ENCODE results near the gene NAXD. TPM values are rescaled to one million over a fixed set of nuclear protein-coding genes. Genes with fewer than 3 reads are reported as not detected.
A peak's percentile ranks its signal among the peaks of the same experiment; 100 is the strongest.

Gene NAXD
- total and polyA plus RNA-seq, 2 of the 4 experiments (the other 2 are of a cell fraction): 10.2 to 27.2 TPM

- WGBS, 2 experiments (ENCODE audit: extremely low coverage in 2 of 2, insufficient read length in 1 of 2): no CpG with 5 or more reads among the region's 8 CpGs
- POLR2A ChIA-PET (ENCODE audit: unreplicated experiment): no interaction called here
Observed at GRCh38 chr13:110618167-110618566, 2.8 kb downstream of the NAXD start.

More at GRCh38 chr13:110618167-110618566, 2.8 kb downstream of the NAXD start:
- Histone ChIP-seq H3K36me3 (ENCODE audit: control insufficient read depth, insufficient read depth, low read length) (peaks cover 8% of the 10 kb centered on the region), H3K4me1 (ENCODE audit: control insufficient read depth, insufficient read depth, low read length) (peaks cover 11% of the 10 kb centered on the region), H3K27ac (ENCODE audit: insufficient read depth, low read length) (peak overlapping the region; percentile 78; the same call in 1 of the 2 replicates), H3K4ac (ENCODE audit: low read depth, low read length) (no peak overlapping the region), H4K8ac (ENCODE audit: low read depth in 2 of 2, low read length in 2 of 2) (no peak overlapping the region; a peak in 1 of 4 replicates), H2BK120ac (ENCODE audit: low read depth, low read length) (no peak overlapping the region), H3K4me3 (ENCODE audit: insufficient read depth, low read depth, low read length) (no peak overlapping the region), H3K79me1 (ENCODE audit: low read depth in 1 of 2, low read length in 2 of 2) (peaks cover 11 to 73% of the 10 kb centered on the region in 2 experiments; a peak in 3 of 4 replicates), H3K18ac (ENCODE audit: low read depth, low read length) (no peak overlapping the region), H3K4me2 (ENCODE audit: low read depth, low read length) (peak overlapping the region; percentile 35; the same call in 1 of the 2 replicates), H4K20me1 (ENCODE audit: insufficient read depth, low read length) (peaks cover 59% of the 10 kb centered on the region), H2AK9ac (replicated peaks; ENCODE audit: low read depth, low read length, poor library complexity) (no peak overlapping the region), H3K27me3 (ENCODE audit: control insufficient read depth, insufficient read depth, low read length) (no peaks in the 10 kb centered on the region), H2BK20ac (ENCODE audit: low read depth, low read length) (no peak overlapping the region), H2BK15ac (ENCODE audit: low read depth, low read length) (no peak overlapping the region), H4K5ac (ENCODE audit: low read depth, low read length) (peak overlapping the region; percentile 24; the same call in 1 of the 2 replicates), H3K9ac (ENCODE audit: low read depth, low read length) (peak overlapping the region; percentile 39; the same call in 1 of the 2 replicates), H3K23ac (ENCODE audit: low read depth, low read length) (peak overlapping the region; percentile 50; the same call in 1 of the 2 replicates), H3K9me3 (ENCODE audit: control insufficient read depth, insufficient read depth, low read length) (no peaks in the 10 kb centered on the region), H2BK5ac (ENCODE audit: low read depth, low read length, poor library complexity, severe bottlenecking) (peak overlapping the region; percentile 86), H2AK5ac (ENCODE audit: low read depth, low read length) (no peak overlapping the region), H4K91ac (ENCODE audit: insufficient read depth, low read depth, low read length) (no peak overlapping the region; the same call in 1 of the 2 replicates), H3K56ac (ENCODE audit: extremely low read depth, insufficient read depth, low read length) (no peak overlapping the region), H3K14ac (replicated peaks; ENCODE audit: low read depth, low read length) (no peak overlapping the region), H2AFZ (replicated peaks; ENCODE audit: low read length, poor library complexity) (no peak overlapping the region), H3K9me1 (ENCODE audit: insufficient read depth, low read length) (peaks cover 11% of the 10 kb centered on the region)
- no peak for TF ChIP-seq MAFK (IDR thresholded peaks at IDR 0.05; ENCODE audit: low read depth, low read length)
- no peak for TF ChIP-seq NFE2L2 (IDR thresholded peaks at IDR 0.05; ENCODE audit: low read depth, low read length)
- no peak for TF ChIP-seq RFX5 (IDR thresholded peaks at IDR 0.05; ENCODE audit: low read depth, low read length)
- TF ChIP-seq ELK1 (IDR thresholded peaks at IDR 0.05; ENCODE audit: borderline replicate concordance, low read depth, low read length): no peak
- no peak for TF ChIP-seq MXI1 (IDR thresholded peaks at IDR 0.05; ENCODE audit: borderline replicate concordance, low read depth, low read length)
- TF ChIP-seq CHD1 (IDR thresholded peaks at IDR 0.05; ENCODE audit: low read depth, low read length): no peak
- no peak for TF ChIP-seq FOS (IDR thresholded peaks at IDR 0.05; ENCODE audit: low read depth, low read length)
- TF ChIP-seq BHLHE40 (IDR thresholded peaks at IDR 0.05; ENCODE audit: low read depth, low read length): no peak
- no peak for TF ChIP-seq POLR2A (IDR thresholded peaks at IDR 0.05; ENCODE audit: low read depth, low read length)
- no peak for TF ChIP-seq RAD21 (IDR thresholded peaks at IDR 0.05; ENCODE audit: low read length)
- no peak for TF ChIP-seq CEBPB (IDR thresholded peaks at IDR 0.05; ENCODE audit: low read depth, low read length)
- no peak for TF ChIP-seq USF2 (IDR thresholded peaks at IDR 0.05; ENCODE audit: low read depth, low read length)
- no peak for TF ChIP-seq CTCF (conservative IDR thresholded peaks at IDR 0.05; ENCODE audit: low read depth, low read length)
- TF ChIP-seq MAZ (IDR thresholded peaks at IDR 0.05; ENCODE audit: borderline replicate concordance, low read depth, low read length): no peak
- TF ChIP-seq RCOR1 (IDR thresholded peaks at IDR 0.05; ENCODE audit: insufficient replicate concordance, low read length): no peak
- TF ChIP-seq SMC3 (IDR thresholded peaks at IDR 0.05; ENCODE audit: low read depth, low read length): no peak
- CTCF ChIA-PET: interaction anchor here (1.3 kb wide), 1 partner anchor 25 kb away, joined by 3 read pairs; no protein-coding TSS in a partner anchor
- no TSS peak for BruUV-seq (replicated peaks)
- in situ Hi-C loops (cut with MboI; ENCODE audit: low sequenced_read_pairs): no loop called here
- dilution Hi-C loops (cut with HindIII; ENCODE audit: low sequenced_read_pairs, unreplicated experiment): no loop called here
- ATAC-seq (ENCODE audit: low read depth) (no peak), DNase-seq (no peak)
- intact Hi-C loops (cut with micrococcal nuclease): no loop called here
